ENCODE data around the gene VTI1A. TPM values are rescaled to one million over a fixed set of nuclear protein-coding genes. Genes with fewer than 3 reads are reported as not detected.
"Not testable (repeated sequence)": the region's sequence is repeated elsewhere in the genome, so short reads cannot be mapped to it uniquely, and the experiment has no call there.

VTI1A gene
- total RNA-seq, 1 experiment from 2014 or later: 27.0 TPM

GRCh38 chr10:112588225-112588990 is 141.4 kb downstream of the VTI1A start:
- DNase-seq (ENCODE audit: low spot score): no peak

- DNase-seq (ENCODE audit: low spot score): no peak
Measured at GRCh38 chr10:112589081-112589480, 142.1 kb downstream of the VTI1A start.

- not testable (repeated sequence) for DNase-seq (ENCODE audit: low spot score)
Measured at GRCh38 chr10:112590786-112591185, 143.8 kb downstream of the VTI1A start.

GRCh38 chr10:112593023-112593422 is 146.0 kb downstream of the VTI1A start:
- DNase-seq (ENCODE audit: low spot score): no peak

GRCh38 chr10:112601214-112602090 is 154.4 kb downstream of the VTI1A start:
- no peak for DNase-seq (ENCODE audit: low spot score)

GRCh38 chr10:112603062-112603461 is 156.0 kb downstream of the VTI1A start:
- no peak for DNase-seq (ENCODE audit: low spot score)

GRCh38 chr10:112605063-112605462 is 158.0 kb downstream of the VTI1A start:
- no peak for DNase-seq (ENCODE audit: low spot score)

- DNase-seq (ENCODE audit: low spot score): no peak
Measured at GRCh38 chr10:112607506-112607905, 160.5 kb downstream of the VTI1A start.

GRCh38 chr10:112613620-112614019 is 166.6 kb downstream of the VTI1A start:
- no peak for DNase-seq (ENCODE audit: low spot score)

- no peak for DNase-seq (ENCODE audit: low spot score)
Measured at GRCh38 chr10:112614072-112614471, 167.1 kb downstream of the VTI1A start.

GRCh38 chr10:112614586-112614985 is 167.6 kb downstream of the VTI1A start:
- DNase-seq (ENCODE audit: low spot score): no peak

- DNase-seq (ENCODE audit: low spot score): no peak
Measured at GRCh38 chr10:112615269-112615668, 168.3 kb downstream of the VTI1A start.

GRCh38 chr10:112616647-112617046 is 169.6 kb downstream of the VTI1A start:
- DNase-seq (ENCODE audit: low spot score): no peak

GRCh38 chr10:112618814-112619213 is 171.8 kb downstream of the VTI1A start:
- no peak for DNase-seq (ENCODE audit: low spot score)

GRCh38 chr10:112619556-112619955 is 172.5 kb downstream of the VTI1A start:
- DNase-seq (ENCODE audit: low spot score): no peak

GRCh38 chr10:112622786-112623185 is 175.8 kb downstream of the VTI1A start:
- no peak for DNase-seq (ENCODE audit: low spot score)

GRCh38 chr10:112624546-112625048 is 177.6 kb downstream of the VTI1A start:
- DNase-seq (ENCODE audit: low spot score): no peak

GRCh38 chr10:112628951-112629609 is 182.1 kb downstream of the VTI1A start:
- DNase-seq (ENCODE audit: low spot score): no peak

- no peak for DNase-seq (ENCODE audit: low spot score)
Measured at GRCh38 chr10:112631501-112632400, 184.7 kb downstream of the VTI1A start.

GRCh38 chr10:112634096-112634830 is 187.2 kb downstream of the VTI1A start:
- no peak for DNase-seq (ENCODE audit: low spot score)

All from H4 (cell line).